Cerebellar nuclear complex (tissue), 1 donor: ENCODE data around the gene XRCC1.
"Not testable (repeated sequence)": the region's sequence is repeated elsewhere in the genome, so short reads cannot be mapped to it uniquely, and the experiment has no call there.

Experiments used
- DNase-seq, 2 experiments: peaks; one replicate each; lab custom pipeline; 2025; lab: John Stamatoyannopoulos, UW

The XRCC1 gene

DNA sequence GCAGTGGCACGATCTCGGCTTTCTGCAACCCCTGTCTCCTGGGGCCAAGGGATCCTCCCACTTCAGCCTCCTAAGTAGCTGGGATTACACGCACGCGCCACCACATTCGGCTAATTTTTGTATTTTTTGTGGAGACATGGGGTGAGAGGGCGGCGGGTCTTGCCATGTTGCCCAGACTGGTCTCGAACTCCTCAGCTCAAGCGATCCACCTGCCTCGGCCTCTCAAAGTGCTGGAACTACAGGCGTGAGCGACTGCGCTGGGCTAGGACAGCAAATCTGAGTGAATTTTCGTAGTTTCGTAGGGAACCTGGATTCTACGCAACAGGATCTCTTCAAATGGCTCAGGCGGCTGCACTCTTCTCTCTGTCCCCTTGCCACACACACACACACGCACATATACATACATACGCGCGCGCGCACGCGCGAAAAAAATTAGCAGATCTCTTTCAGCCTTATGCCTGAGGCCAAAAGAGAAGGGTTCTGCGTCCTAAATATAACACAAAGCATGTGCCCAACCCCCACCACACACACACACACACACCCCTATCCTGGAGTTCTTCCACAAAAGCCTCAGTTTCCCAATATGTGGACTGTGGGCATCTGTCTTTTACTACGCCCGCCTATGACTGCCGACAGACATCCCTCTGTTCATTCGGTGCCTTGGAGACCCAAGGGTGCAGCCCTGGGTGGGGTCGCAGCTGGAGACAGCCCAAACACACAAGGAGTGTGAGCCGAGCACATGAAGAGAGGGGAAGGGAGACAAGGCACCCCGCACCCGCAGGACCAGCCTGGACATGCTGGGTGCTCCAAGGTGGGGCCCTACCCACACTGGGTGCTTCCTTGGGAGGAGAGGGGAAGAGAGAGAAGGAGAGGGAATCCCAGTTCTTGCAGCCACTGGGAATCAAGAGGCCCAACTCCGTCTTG is 890 bp upstream of the XRCC1 start:
- DNase-seq: no peak

DNA sequence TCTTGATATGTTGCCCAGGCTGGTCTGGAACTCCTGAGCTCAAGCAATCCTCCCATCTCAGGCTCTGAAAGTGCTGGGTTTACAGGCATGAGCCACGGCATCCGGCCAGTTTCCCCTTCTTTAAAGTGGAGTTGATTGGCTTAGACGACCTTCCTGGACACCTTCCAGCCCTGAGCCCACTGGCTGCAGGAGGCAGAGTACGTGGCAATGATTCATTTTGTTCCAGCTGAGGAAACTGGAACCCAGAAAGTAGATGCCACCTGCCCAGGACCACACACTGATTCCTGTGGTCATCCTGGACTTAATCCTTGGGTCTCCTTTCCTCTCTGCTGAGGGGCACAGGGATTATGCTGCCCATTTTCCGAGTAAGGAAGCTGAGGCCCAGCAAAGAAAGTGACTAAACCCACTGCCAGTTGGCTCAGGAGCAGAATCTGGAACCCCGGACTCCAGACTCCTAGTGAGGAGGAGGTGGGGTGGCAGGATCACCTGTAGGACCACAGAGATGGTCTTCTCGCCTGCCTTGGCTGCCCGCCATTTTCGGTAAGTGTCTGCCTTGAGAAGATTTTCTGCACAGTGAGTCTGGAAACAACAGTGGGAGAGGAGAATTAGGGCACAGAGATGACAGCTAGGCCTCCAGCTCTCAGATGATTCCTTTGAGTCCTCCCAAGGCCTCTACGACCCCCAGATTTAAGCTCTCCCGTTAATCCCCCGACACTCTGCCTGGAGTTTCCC is 737 bp downstream of the XRCC1 start:
- DNase-seq: no peak

DNA sequence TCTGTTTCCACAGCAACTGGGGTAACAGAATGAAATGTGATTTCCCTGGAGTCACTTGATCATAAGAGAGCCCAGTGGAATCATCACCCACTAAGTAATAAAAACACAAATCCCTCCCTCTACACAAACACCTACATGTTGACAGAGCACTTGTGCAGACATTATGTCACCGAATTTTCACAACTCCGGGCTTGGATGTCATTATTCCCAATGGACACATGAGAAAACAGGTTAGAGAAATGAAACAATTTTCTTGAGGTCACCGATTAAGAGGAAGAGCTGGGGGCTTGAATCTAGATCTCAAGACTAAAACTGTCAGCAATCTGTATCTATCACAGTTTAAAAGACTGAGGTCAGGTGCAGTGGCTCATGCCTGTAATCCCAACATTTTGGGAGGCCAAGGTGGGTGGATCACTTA is 3.1 kb downstream of the XRCC1 start:
- DNase-seq: no peak

DNA sequence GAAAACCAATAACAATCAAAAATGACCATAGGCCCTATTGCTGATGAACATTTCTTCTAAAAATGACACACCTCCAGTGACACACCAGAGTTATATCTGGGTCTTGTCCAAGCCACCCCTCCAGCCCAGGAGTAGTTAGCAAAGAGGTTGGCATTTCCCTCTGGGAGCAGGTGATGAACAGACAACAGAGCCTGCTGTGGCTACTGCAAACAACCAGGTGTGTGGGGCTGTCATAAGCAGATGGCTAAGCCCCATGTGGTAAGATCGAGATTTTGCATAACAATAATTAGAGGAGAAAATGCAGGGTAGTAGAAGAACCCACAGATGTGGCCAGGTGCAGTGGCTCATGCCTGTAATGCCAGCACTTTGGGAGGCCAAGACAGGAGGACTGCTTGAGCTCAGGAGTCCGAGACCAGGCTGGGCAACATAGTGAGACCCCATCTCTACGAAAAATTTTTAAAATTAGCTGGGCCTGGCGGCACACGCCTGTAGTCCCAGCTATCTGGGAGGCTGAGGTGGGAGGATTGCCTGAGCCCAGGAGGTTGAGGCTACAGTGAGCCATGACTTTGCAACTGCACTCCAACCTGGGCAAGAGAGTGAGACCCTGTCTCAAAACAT is 5.0 kb downstream of the XRCC1 start:
- DNase-seq: no peak

DNA sequence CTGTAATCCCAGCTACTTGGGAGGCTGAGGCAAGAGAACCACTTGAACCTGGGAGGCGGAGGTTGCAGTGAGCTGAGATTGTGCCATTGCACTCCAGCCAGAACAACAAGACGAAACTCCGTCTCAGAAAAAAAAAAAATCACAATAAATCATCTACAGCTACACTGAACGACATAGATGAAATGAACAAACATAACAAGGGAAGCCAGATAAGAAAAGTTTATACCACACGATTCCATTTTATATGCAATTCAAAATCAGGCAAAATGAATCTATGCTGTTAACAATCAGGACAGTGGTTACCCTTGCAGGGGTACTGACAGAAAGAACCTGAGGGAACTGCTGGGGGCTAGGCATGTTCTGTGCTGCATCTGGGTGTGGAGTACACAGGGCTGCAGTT is 5.7 kb downstream of the XRCC1 start:
- no peak for DNase-seq

DNA sequence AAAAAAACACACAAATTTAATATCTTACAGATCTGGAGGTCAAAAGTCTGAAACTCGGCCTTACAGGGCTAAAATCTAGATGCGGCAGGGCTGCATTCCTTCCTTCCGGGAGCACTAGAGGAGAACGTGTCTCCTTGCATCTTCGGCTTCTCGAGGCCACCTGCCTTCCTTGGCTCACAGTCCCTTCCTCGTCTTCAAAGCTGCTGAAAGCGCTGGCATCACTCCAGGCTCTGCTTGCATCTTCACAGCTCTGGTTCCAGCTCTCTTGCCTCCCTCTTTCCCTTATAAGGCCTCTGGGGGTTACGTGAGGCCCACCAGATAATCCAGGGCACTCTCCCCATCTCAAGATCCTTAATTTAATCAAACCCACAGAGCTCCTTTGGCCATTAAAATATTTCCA is 10.5 kb downstream of the XRCC1 start:
- DNase-seq: peak in 1 of 2 experiments; percentile 11

DNA sequence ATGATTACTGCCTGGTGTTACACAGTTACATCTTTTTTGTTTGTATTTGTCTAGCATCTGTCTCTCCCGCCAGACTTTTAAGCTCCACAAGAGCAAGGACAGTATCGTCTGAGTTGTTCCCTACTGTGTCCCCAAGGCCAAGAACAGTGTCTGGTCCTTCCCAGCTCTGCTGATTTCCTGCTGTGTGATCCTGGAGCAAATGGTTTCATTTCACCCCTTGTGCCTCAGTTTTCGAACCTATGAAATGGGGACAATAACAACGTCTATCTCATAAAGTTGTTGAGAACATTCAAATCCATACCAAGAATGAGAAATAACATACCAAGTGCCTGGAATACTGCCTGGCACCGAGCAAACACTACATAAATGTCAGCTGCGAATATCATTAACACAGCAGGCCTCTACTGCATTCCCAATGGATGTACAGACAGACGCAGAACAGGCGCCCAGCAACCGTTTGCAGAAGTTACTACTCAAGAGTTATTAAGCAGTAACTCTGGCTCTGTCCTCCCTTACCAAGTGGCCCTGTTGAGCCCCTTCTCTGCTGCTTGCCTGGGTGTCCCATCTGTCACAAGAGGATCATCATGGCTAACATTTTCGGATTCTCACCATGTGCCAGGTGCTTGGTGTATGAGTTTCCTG is 11.4 kb downstream of the XRCC1 start:
- DNase-seq: no peak

DNA sequence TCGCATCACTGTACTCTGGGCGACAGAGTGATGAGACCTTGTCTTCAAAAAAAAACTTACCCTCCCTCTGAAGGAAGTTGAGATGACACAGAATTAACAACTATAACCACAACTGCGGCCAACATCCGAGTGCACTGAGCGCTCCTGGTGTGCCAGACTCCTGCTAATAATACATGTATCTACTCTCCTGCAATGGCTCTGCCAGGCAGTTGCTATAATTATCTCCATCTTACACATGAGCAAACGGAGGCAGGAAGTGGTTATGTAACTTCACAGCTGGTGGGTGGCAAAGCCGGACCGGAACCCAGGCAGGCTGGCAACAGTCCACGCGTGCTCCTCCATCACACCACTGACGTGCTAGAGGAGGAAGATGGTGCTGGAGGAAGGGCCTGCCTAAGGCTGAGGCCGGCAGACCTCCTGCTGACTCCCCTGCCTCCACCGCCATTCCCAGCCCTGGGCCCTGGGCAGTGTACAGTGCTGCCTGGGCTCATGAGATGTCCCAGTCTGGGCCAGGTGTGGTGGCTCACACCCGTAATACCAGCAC is 12.6 kb downstream of the XRCC1 start:
- DNase-seq: peak; percentile 65 to 90

DNA sequence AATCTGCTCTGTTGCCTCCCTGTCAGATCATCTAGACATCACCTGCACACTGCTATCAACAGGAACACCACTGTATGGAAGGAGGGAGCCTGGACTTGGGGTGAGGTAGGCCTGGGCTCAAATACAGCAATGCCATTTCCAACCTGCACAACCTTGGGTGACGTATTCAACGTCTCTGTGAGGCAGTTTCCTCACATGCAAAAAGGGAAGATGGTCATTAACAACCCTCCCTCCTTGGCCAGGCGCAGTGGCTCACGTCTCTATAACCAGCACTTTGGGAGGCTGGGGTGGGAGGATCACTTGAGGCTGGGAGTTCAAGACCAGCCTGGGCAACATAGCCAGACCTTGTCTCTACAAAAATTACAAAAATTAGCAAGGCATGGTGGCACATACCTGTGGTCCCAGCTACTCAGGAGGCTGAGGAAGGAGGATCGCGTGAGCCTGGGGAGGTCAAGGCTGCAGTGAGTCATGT is 13.1 kb downstream of the XRCC1 start:
- no peak for DNase-seq

DNA sequence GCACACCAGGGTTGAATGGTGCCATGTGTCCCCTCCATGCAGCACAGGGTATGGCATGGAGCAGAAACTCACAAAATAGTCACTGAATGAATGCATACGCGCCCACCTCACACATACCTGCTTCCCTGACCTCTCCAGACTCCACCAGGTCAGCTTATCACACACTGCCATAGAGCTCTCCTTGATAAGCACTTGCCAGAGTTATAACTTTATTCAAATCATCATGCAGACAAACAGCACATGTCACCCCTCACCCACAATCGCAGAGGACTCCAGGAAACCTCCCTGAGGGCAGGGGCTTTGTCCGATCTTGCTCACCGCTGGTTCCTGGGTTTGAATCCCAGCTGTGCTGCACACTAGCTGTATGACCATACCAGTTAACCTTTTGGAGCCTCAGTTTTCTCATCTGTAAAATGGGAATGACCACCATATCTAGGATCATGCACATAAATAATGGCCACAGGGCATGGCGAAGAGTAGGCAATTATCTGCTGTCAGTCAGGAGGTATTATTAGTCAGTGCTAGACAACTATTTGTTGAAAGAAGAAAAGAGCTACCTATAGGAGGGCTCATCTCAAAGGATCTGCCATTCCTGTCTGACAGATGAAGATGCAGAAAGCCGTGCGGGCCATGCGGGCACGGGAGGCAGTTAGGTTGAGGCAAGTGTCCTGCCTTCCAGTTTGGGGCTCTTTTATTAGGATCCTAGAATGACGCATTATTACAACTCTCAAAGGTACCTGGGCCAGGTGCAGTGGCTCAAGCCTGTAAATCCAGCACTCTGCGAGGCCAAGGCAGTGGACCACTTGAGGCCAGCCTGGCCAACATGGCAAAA is 14.0 kb downstream of the XRCC1 start:
- DNase-seq: no peak

DNA sequence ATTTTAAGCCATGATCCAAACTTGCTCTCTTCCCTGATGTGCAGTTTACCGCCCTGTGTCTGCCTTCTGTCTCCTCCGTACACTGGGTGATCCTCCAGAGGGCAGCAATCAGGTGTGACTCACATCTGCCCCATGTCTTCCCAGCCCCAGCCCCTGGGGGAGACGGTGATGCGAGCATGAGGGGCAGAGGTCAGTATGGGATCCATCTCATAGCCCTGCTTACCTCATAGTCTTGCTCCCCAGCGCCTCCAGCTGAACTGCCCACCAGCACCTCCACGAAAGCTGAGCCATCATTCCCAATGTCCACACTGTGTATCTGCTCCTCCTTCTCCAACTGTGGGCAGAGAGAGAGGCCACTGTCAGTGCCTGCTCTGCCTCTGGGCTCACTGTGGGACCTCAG is 14.6 kb downstream of the XRCC1 start:
- DNase-seq: no peak

DNA sequence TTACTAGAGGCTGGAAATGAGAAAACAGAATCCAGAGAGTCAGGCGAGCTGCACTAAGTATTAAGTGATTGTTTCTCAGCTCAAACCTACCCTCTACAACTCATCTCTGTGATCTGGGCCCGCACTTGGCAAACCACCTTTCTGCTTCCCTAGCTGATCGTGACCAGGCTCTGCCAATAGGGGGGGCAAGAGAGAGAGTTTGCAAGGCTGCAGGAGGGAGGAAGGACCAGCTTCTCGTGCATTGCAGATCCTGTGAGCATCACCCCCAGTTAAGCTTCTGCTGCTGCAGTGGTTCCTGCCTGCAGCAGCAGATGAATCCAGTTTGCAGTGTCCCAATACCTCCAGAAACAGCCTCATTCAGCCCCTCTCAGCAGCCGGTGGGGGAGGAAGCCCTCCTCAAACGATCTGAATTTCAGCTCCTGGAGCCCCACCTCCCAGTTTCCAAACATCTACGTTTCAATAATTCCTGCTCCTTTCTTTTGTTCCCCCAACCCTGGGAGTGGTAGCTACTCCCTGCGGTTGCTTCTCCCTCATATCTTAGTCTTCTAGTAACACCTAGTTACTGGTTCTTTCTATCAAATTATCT is 20.0 kb downstream of the XRCC1 start:
- DNase-seq: peak; percentile 50 to 77

DNA sequence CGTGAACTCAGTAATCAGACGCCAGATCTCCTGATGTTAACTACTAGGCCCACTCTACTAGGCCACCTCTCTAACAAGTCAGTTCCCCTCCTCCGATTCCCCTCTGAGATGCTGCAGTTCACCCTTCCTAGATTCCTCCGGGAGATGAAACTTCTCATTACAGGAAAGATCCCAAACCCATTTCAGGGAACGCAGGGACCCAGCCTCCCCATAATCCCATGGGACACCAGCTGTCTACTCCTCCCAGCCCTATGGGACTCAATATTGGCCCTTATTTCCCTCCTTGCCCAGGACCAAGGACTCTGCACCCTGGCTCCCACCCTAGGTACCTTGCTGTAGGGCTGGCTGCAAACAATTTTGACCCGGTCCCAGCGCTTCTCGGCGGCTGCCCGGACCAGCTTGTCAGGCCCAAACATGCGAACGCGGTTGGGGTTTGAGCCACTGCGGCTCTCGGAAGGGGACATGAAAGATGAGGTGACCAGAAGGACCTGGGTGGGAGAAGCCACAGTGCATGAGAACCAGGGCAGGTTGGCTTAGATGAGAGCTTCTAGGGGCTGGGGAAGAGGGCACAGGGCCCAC is 20.9 kb downstream of the XRCC1 start:
- DNase-seq: no peak

DNA sequence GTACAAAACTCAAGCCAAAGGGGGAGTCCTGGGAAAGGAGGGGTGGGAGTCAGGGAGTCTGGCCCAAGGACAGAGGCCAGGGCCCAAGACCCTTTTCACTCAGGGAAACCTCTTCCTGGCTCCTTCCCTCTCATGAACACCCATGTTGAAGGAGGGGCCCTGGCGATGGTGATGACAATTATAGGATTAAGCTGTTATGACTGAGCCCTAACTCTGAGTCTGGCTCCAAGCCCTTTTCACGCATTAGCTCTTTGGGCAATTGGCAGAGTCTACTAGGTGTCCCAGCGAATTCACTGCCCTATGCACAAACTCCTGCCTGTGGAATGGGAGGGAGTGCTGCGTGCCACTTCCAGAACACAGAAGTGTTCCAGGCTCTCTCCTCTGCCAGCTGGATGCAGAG is 21.7 kb downstream of the XRCC1 start:
- no peak for DNase-seq

DNA sequence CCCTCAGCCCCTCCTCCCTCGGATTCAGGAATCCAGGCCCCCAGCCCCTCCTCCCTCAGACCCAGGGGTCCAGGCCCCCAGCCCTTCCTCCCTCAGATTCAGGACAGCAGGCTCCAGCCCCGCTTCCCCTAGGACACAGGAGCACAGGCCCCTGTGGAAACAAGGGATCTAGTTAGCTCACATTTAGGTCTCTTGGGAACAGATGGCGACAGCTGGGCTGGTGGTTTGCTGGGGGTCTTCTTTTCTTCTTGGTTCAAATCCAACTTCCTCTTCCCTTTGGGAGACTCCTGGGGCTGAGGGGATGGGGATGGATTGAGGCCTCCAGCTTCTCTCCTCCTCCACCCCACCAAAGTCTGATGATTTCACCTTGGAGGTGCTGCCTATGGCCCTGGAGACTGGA is 22.7 kb downstream of the XRCC1 start:
- no peak for DNase-seq

DNA sequence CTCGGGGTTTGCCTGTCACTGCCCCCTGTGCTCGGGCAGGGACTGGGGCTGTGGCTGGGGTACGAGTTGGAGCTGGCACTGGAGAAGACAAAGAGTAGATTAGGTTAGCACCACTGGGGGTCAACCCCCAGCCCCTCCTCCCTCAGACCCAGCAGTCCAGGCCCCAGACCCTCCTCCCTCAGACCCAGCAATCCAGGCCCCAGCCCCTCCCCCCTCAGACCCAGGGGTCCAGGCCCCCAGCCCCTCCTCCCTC is 23.2 kb downstream of the XRCC1 start:
- DNase-seq: no peak

DNA sequence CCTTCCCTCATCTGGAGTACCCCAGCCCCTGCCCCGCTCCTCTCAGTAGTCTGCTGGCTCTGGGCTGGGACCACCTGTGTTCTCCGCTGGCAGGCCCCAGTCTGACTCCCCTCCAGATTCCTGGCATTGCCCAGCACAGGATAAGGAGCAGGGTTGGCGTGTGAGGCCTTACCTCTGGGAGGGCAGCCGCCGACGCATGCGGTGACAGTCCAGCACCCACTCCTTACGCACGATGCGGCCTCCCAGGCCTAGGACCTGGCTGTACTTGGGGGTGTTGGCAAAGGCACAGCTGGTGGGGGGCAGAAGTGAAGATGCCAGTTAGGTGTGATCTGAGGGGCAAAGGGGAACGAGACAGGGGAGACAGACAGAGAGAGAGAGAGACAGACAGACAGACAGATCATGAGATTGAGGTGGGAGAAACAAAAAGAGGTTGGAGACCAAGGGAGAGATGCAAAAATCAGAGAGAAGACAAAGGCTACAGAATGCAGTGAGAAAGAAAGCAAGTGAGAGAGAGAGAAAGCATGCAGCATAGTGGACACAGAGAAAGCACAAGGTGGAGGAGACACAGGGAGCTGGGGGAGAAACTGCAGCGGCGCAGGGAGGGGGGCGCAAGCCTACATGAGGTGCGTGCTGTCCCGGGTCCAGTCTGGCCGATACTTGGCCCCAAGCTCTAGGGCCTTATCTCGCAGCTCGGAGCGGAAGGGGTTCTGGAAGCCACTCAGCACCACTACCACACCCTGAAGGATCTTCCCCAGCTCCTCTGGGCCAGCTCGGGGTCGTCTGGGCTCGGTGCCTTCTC is 23.7 kb downstream of the XRCC1 start:
- DNase-seq: no peak

DNA sequence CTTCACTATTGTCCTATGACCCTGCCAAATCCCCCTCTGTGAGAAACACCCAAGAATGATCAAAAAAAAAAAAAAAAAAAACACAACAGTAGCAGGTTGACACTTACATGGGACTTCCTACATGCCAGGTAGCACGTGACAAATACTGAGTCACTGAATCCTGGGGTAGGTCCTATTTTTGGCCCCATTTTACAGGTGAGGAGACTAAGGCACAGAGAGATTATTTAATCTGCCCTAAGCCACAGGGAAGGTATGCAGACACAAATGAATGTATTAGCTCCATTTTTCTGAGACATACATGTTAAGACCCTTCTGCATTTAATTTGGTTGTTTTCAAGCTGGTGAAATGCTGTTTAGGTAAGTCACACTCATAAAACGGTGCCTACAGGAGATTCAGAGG is 26.6 kb downstream of the XRCC1 start:
- DNase-seq: no peak

DNA sequence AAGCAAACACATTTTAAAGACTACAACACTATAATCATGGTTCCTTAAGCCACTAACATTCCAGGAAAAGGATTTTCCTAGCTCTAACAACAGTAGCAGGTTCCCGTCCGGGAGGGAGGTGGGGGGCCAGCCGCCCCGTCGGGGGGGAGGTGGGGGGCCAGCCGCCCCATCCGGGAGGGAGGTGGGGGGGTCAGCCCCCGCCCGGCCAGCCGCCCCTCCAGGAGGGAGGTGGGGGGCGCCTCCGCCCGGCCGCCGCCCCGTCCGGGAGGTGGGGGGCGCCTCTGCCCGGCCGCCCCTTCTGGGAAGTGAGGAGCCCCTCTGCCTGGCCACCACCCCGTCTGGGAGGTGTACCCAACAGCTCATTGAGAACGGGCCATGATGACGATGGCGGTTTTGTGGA is 27.4 kb downstream of the XRCC1 start:
- DNase-seq: not testable (repeated sequence)

DNA sequence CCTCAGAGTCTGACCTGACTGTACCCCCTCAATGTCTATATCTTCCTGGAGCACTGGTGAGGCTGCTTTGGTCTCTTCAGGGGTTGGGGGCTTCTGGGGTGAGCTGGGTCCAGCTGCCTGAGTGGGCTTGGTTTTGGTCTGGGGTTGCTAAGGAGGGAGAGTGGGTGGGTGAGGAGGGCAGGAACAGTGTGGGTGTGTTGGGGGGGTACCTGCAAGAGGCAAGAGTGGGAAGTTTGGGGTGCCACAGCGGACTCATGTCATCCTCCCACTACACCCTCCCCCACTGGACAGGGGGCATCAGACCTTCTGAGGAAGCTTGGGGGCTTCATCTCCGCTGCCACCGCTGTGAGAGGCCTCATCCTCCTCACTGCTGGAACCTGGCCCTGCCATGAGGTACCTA is 28.7 kb downstream of the XRCC1 start:
- no peak for DNase-seq
